A673 (cell line): ENCODE data around the gene ADGRG1. TPM values are rescaled to one million over a fixed set of nuclear protein-coding genes. Genes with fewer than 3 reads are reported as not detected.

ENCODE experiments used
- BruUV-seq: library from RNA; stranded (reverse); fragments of 400-500 nt; replicated peaks from 2 replicates; lab custom pipeline; 2021; lab: Mats Ljungman, UMichigan
- CTCF ChIA-PET: fragments of 300-600 bp; sonication (Branson Sonifier 250); formaldehyde crosslinking; loops from one replicate; lab custom pipeline; 2022; ENCODE audit warnings: antibody characterized with exemption; lab: Charles Lee
- POLR2A ChIA-PET: fragments of 300-600 bp; sonication (Branson Sonifier 250); formaldehyde crosslinking; loops from one replicate; lab custom pipeline; 2022; ENCODE audit warnings: antibody characterized with exemption; ENCODE audit not compliant: low non-redundant PET; lab: Charles Lee
- DNase-seq: peaks from one replicate; pipeline ENCODE4 v3.0.0-alpha.2; 2015; ENCODE audit warnings: low spot score
- H3K27ac ChIP-seq: fragments of 200-600 bp; sonication (generic); 2 replicates; pipeline ENCODE4 v1.5.1; 2016; ENCODE audit warnings: mixed run types, low read depth, mild to moderate bottlenecking, mixed read lengths, antibody characterized with exemption, low read length; ENCODE audit not compliant: poor library complexity, severe bottlenecking
- H3K27me3 ChIP-seq: fragments of 200-600 bp; sonication (generic); replicated peaks from 2 replicates; pipeline ENCODE4 v1.6.1; 2017; ENCODE audit warnings: mixed run types, low read depth, mild to moderate bottlenecking, mixed read lengths, antibody characterized with exemption, low read length; ENCODE audit not compliant: insufficient read depth, poor library complexity
- H3K36me3 ChIP-seq: fragments of 200-600 bp; sonication (generic); 2 replicates; pipeline ENCODE4 v1.6.1; 2016; ENCODE audit warnings: mixed run types, mild to moderate bottlenecking, mixed read lengths, antibody characterized with exemption, low read length; ENCODE audit not compliant: insufficient read depth, poor library complexity, severe bottlenecking
- H3K4me1 ChIP-seq: fragments of 200-600 bp; sonication (generic); 2 replicates; pipeline ENCODE4 v1.6.1; 2017; ENCODE audit warnings: mixed run types, mild to moderate bottlenecking, mixed read lengths, antibody characterized with exemption, low read length; ENCODE audit not compliant: insufficient read depth, poor library complexity, severe bottlenecking
- H3K4me3 ChIP-seq: fragments of 200-600 bp; sonication (generic); 2 replicates; pipeline ENCODE4 v1.5.1; 2016; ENCODE audit warnings: low read depth, mixed run types, mild to moderate bottlenecking, mixed read lengths, low read length; ENCODE audit not compliant: poor library complexity, severe bottlenecking
- H3K9me3 ChIP-seq: fragments of 200-600 bp; sonication (generic); 2 replicates; pipeline ENCODE4 v1.6.1; 2016; ENCODE audit warnings: mixed run types, low read depth, mild to moderate bottlenecking, mixed read lengths, antibody characterized with exemption, low read length; ENCODE audit not compliant: poor library complexity, severe bottlenecking
- CTCF ChIP-seq: fragments of 300-800, 200-600 bp; sonication (generic); conservative IDR thresholded peaks from 2 replicates; pipeline ENCODE4 v1.5.1; 2017; ENCODE audit warnings: low read depth, mild to moderate bottlenecking, antibody characterized with exemption, low read length, moderate library complexity, mixed read lengths
- EZH2 ChIP-seq: fragments of 200-600 bp; sonication (generic); IDR thresholded peaks from 2 replicates; pipeline ENCODE4 v1.6.1; 2017; ENCODE audit warnings: borderline replicate concordance, low read depth, mild to moderate bottlenecking, mixed read lengths, antibody characterized with exemption, low read length; ENCODE audit not compliant: poor library complexity, severe bottlenecking
- intact Hi-C: fragments of 100-400 bp; cut with micrococcal nuclease; formaldehyde crosslinking; loops from one replicate; pipeline ENCODE4 v1.10.0; 2022; ENCODE audit not compliant: unreplicated experiment
- total RNA-seq: library from RNA; stranded (reverse); gene quantifications from 2 replicates; pipeline ENCODE4 v1.2.3, GENCODE V29; 2021

The ADGRG1 gene
- total RNA-seq, 1 experiment from 2014 or later = 0.75 TPM

- intact Hi-C loops = no loop called here
- H3K36me3 ChIP-seq = no peaks in the 10 kb centered on the region
- H3K4me3 ChIP-seq = no peak overlapping the region
- no peak for DNase-seq
- peaks cover 3% of the 10 kb centered on the region for H3K4me1 ChIP-seq
- ChIA-PET POLR2A (no interaction called here), CTCF (no interaction called here)
- H3K9me3 ChIP-seq = no peaks in the 10 kb centered on the region
- no peak for TF ChIP-seq CTCF
- no peak for TF ChIP-seq EZH2
- no peak overlapping the region for H3K27ac ChIP-seq
- no TSS peak for BruUV-seq
- H3K27me3 ChIP-seq = no peaks in the 10 kb centered on the region
Observed at GRCh38 chr16:57677622-57678369, 49.4 kb downstream of the ADGRG1 start.

- Histone ChIP-seq H3K4me3 (no peak overlapping the region), H3K4me1 (peaks cover 3% of the 10 kb centered on the region), H3K9me3 (no peaks in the 10 kb centered on the region), H3K27ac (no peak overlapping the region), H3K27me3 (no peaks in the 10 kb centered on the region), H3K36me3 (no peaks in the 10 kb centered on the region)
- intact Hi-C loops = no loop called here
- no TSS peak for BruUV-seq
- DNase-seq = no peak
- POLR2A ChIA-PET = no interaction called here
- CTCF ChIA-PET = no interaction called here
- TF ChIP-seq CTCF = no peak
- no peak for TF ChIP-seq EZH2
Observed at GRCh38 chr16:57679016-57679415, 50.6 kb downstream of the ADGRG1 start.

- Histone ChIP-seq H3K4me1 (peaks cover 3% of the 10 kb centered on the region), H3K27ac (no peak overlapping the region), H3K4me3 (no peak overlapping the region), H3K9me3 (no peaks in the 10 kb centered on the region), H3K27me3 (no peaks in the 10 kb centered on the region), H3K36me3 (no peaks in the 10 kb centered on the region)
- intact Hi-C loops = no loop called here
- no TSS peak for BruUV-seq
- TF ChIP-seq EZH2 (no peak), CTCF (no peak)
- ChIA-PET POLR2A (no interaction called here), CTCF (no interaction called here)
- DNase-seq = no peak
Observed at GRCh38 chr16:57679767-57680482, 51.5 kb downstream of the ADGRG1 start.
